HEK293T (cell line): ENCODE measurements around the gene DOCK1.

Source experiments
- CTCF ChIA-PET: fragments of 350-600 bp; formaldehyde crosslinking; extraction: SDS; loops from one replicate; lab custom pipeline; 2021; ENCODE audit warnings: antibody characterized with exemption, inconsistent platforms; lab: Yijun Ruan, JAX
- POLR2A ChIA-PET: fragments of 350-600 bp; formaldehyde crosslinking; extraction: SDS; loops from one replicate; lab custom pipeline; 2020; ENCODE audit warnings: antibody characterized with exemption, inconsistent platforms; lab: Yijun Ruan, JAX
- DNase-seq: peaks from one replicate; pipeline ENCODE4 v3.0.0; 2012; ENCODE audit warnings: mixed read lengths; ENCODE audit errors: extremely low spot score
- ARNT ChIP-seq: fragments of 450-650 bp; IDR thresholded peaks from 2 replicates; pipeline ENCODE4 v1.6.1; 2017; ENCODE audit warnings: mild to moderate bottlenecking
- BHLHE40 ChIP-seq: fragments of 450-650 bp; IDR thresholded peaks from 2 replicates; pipeline ENCODE4 v1.6.1; 2016; ENCODE audit warnings: mild to moderate bottlenecking, moderate library complexity, borderline replicate concordance
- CTBP1 ChIP-seq: fragments of 450-650 bp; IDR thresholded peaks from 2 replicates; pipeline ENCODE4 v1.6.1; 2016; ENCODE audit warnings: borderline replicate concordance
- ELF4 ChIP-seq: fragments of 450-650 bp; IDR thresholded peaks from 2 replicates; pipeline ENCODE4 v1.6.1; 2017; ENCODE audit warnings: antibody characterized with exemption
- FOXA1 ChIP-seq: fragments of 450-650 bp; IDR thresholded peaks from 2 replicates; pipeline ENCODE4 v1.6.1; 2016; ENCODE audit warnings: mild to moderate bottlenecking
- FOXK2 ChIP-seq: fragments of 450-650 bp; IDR thresholded peaks from 2 replicates; pipeline ENCODE4 v1.6.1; 2016; ENCODE audit warnings: mild to moderate bottlenecking
- FOXM1 ChIP-seq: fragments of 450-650 bp; IDR thresholded peaks from 2 replicates; pipeline ENCODE4 v1.6.1; 2017; ENCODE audit warnings: mild to moderate bottlenecking, borderline replicate concordance
- HDGF ChIP-seq: fragments of 450-650 bp; IDR thresholded peaks from 2 replicates; pipeline ENCODE4 v1.6.1; 2017; ENCODE audit warnings: antibody characterized with exemption, borderline replicate concordance
- L3MBTL2 ChIP-seq: fragments of 450-650 bp; conservative IDR thresholded peaks from 2 replicates; pipeline ENCODE4 v1.6.1; 2016; ENCODE audit warnings: mild to moderate bottlenecking
- LEF1 ChIP-seq: fragments of 450-650 bp; IDR thresholded peaks from 2 replicates; pipeline ENCODE4 v1.6.1; 2017; ENCODE audit warnings: mild to moderate bottlenecking, borderline replicate concordance
- NFRKB ChIP-seq: fragments of 450-650 bp; IDR thresholded peaks from 2 replicates; pipeline ENCODE4 v1.6.1; 2016; ENCODE audit warnings: mild to moderate bottlenecking, moderate library complexity
- SP1 ChIP-seq: fragments of 450-650 bp; IDR thresholded peaks from 2 replicates; pipeline ENCODE4 v1.6.1; 2017
- SUZ12 ChIP-seq: fragments of 450-650 bp; IDR thresholded peaks from 2 replicates; pipeline ENCODE4 v1.6.1; 2016; ENCODE audit warnings: mild to moderate bottlenecking
- TARDBP ChIP-seq: fragments of 450-650 bp; IDR thresholded peaks from 2 replicates; pipeline ENCODE4 v1.6.1; 2016
- ZNF384 ChIP-seq: fragments of 450-650 bp; IDR thresholded peaks from 2 replicates; pipeline ENCODE4 v1.6.1; 2016
- TF ChIP-seq, protein P1 (sequence below): fragments of 450-650 bp; IDR thresholded peaks from 2 replicates; pipeline ENCODE4 v1.6.1; 2016

DOCK1 gene

DNA sequence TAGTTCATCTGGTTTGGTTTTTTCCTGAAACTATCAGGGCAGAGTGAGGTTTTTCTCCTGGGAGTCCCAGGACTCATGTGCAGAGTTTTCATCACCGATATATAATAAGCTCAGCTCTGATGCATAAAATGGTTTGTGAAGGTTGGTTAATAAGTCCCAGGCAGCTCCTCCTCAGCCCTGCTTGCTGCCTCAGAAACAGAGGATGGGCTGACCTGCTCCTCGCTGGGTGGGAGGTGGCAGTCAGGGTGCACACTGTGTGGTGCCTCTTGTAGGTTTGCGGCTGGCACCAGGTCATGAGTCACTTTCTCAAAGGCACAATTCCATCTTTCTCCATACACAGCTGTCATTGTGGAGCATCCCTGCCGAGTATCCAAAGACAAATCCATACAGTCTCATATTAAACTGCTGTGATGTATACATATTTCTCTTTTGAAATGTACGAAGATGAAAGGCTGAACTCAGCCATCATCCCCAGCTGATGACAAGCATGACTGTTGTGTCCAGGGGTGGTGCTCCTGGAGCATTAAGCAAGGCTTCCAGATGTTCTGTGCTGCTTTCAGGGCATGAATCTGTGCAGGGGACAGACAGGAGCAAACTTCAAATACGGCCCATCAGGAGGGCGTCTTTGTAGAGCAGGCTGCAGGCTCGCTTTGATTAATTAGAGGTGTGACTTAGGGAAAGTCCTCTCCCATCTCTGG, 518.1 kb downstream of the DOCK1 start:
- ChIA-PET POLR2A (no interaction called here), CTCF (no interaction called here)
- no peak for DNase-seq
- TF ChIP-seq SUZ12, result no peak
- TF ChIP-seq LEF1, result no peak
- TF ChIP-seq, protein P1, sequence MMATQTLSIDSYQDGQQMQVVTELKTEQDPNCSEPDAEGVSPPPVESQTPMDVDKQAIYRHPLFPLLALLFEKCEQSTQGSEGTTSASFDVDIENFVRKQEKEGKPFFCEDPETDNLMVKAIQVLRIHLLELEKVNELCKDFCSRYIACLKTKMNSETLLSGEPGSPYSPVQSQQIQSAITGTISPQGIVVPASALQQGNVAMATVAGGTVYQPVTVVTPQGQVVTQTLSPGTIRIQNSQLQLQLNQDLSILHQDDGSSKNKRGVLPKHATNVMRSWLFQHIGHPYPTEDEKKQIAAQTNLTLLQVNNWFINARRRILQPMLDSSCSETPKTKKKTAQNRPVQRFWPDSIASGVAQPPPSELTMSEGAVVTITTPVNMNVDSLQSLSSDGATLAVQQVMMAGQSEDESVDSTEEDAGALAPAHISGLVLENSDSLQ, result no peak
- no peak for TF ChIP-seq TARDBP
- TF ChIP-seq HDGF, result no peak
- TF ChIP-seq L3MBTL2, result no peak
- TF ChIP-seq CTBP1, result no peak

- CTCF ChIA-PET, result interaction anchor here (0.6 kb wide), 1 partner anchor 25 kb away, joined by 3 read pairs; no protein-coding TSS in a partner anchor
- TF ChIP-seq ARNT (no peak), LEF1 (no peak), CTBP1 (no peak), FOXA1 (no peak), FOXK2 (no peak), L3MBTL2 (no peak), SP1 (no peak), ZNF384 (no peak), BHLHE40 (no peak), HDGF (no peak)
- DNase-seq, result no peak
- POLR2A ChIA-PET, result no interaction called here
Observed at GRCh38 chr10:127424594-127425264, 519.5 kb downstream of the DOCK1 start.

DNA sequence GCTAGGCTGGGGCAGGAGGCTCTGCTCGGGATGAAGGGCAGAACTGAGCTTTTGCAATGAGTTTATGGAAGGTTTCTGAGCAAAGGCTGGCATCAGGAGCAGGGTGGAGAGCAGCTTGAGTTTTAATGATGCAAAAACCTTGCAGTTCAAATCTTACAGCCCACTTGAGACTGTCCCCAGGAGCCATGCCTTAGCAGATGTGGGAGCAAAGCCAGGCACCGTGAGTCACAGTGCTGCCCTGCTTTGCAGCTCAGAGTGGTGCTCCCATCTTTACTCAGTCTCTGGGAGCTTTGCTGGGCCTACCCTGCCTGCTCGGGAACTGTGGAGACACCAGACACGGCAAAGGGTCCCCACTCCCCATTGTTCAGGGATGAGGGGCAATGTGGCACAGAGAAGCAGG, 521.5 kb downstream of the DOCK1 start:
- TF ChIP-seq FOXM1 (no peak), SP1 (no peak), BHLHE40 (no peak), LEF1 (no peak), ZNF384 (no peak), SUZ12 (no peak), NFRKB (no peak), FOXK2 (no peak)
- ChIA-PET POLR2A (no interaction called here), CTCF (no interaction called here)
- DNase-seq, result no peak

- POLR2A ChIA-PET, result no interaction called here
- TF ChIP-seq FOXA1 (no peak), BHLHE40 (no peak), HDGF (no peak), FOXM1 (no peak), ELF4 (no peak), TARDBP (no peak), LEF1 (no peak), CTBP1 (no peak), SP1 (no peak), FOXK2 (no peak), ZNF384 (no peak)
- TF ChIP-seq, protein P1, result no peak
- DNase-seq, result no peak
- CTCF ChIA-PET, result no interaction called here
Observed at GRCh38 chr10:127427926-127428325, 522.7 kb downstream of the DOCK1 start.

DNA sequence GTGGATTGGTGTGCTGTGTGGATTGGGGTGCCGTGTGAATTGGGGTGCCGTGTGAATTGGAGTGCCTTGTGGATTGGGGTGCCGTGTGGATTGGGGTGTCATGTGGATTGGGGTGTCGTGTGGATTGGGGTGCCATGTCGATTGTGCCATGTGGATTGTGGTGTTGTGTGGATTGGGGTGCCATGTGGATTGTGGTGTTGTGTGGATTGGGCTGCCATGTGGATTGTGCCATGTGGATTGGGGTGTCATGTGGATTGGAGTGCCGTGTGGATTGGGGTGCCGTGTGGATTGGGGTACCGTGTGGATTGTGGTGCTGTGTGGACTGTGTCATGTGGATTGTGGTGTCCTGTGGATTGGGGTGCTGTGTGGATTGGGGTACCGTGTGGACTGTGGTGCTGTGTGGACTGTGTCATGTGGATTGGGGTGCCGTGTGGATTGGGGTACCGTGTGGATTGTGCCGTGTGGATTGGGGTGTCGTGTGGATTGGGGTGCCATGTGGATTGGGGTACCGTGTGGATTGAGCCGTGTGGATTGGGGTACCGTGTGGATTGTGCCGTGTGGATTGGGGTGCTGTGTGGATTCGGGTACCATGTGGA, 523.3 kb downstream of the DOCK1 start:
- TF ChIP-seq NFRKB (no peak), SUZ12 (no peak), BHLHE40 (no peak), HDGF (no peak)
- CTCF ChIA-PET, result no interaction called here
- POLR2A ChIA-PET, result no interaction called here
- DNase-seq, result no peak

DNA sequence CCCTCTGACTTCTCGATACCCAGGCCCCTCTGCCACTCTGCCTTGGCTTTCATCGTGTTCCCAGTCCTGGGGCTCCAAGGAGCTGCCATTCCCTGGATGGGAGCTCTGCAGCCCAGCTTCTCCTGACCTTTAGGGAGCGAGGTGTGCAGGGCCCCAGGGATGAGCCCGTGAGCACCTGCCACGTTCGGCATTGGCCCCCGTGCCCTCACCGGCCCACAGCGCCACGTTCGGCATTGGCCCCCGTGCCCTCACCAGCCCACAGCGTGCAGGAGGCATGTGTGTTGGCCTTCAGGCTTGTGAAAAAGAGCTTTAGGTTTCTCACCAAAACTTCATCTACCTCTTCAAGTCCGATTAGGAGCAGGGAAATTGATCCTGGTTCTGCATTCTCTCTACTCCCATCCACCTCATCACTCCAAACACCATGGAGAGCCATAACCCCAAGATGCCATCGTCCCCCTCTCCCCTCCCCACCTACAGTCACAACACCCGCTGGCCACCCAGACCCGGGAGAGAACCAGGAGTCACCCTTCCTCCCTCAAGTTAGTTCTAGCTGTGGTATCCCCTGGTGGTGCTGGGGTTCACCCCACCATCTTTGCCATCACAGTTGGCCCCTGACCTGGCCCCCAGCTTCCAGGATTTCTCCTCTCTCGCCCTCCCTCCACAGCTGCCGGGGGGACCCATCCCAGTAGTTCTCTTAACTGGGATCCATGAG, 524.5 kb downstream of the DOCK1 start:
- ChIA-PET POLR2A (no interaction called here), CTCF (no interaction called here)
- DNase-seq, result no peak
- TF ChIP-seq ZNF384, result no peak
- TF ChIP-seq CTBP1, result no peak
- no peak for TF ChIP-seq L3MBTL2
- no peak for TF ChIP-seq ARNT
- TF ChIP-seq TARDBP, result no peak
- TF ChIP-seq LEF1, result no peak
- TF ChIP-seq ELF4, result no peak
- no peak for TF ChIP-seq FOXM1
- no peak for TF ChIP-seq FOXA1
- TF ChIP-seq HDGF, result no peak
- no peak for TF ChIP-seq SUZ12
- TF ChIP-seq, protein P1, result no peak
